Bronchial epithelial cell (primary cell): ENCODE measurements around the gene PDE6G. TPM values are rescaled to one million over a fixed set of nuclear protein-coding genes. Genes with fewer than 3 reads are reported as not detected.
"Not testable (repeated sequence)": the region's sequence is repeated elsewhere in the genome, so short reads cannot be mapped to it uniquely, and the experiment has no call there.

Experiments used
- DNase-seq: peaks from one replicate; pipeline ENCODE4 v3.0.0-alpha.2; 2010; ENCODE audit warnings: low read depth
- FAIRE-seq: peaks from 2 replicates; lab custom pipeline; 2011; peaks lifted over from hg19 to GRCh38; lab: Jason Lieb, UNC
- H3K27me3 ChIP-seq: 2 replicates; pipeline ENCODE4 v1.5.1; 2011; ENCODE audit warnings: low read length; ENCODE audit not compliant: control insufficient read depth, insufficient read depth
- H3K36me3 ChIP-seq: 2 replicates; pipeline ENCODE4 v1.5.1; 2011; ENCODE audit warnings: low read length; ENCODE audit not compliant: control insufficient read depth, insufficient read depth
- H3K4me3 ChIP-seq: 2 replicates; pipeline ENCODE4 v1.5.1; 2011; ENCODE audit warnings: mild to moderate bottlenecking, low read depth, low read length, control low read depth
- CTCF ChIP-seq: IDR thresholded peaks from 2 replicates; pipeline ENCODE4 v1.5.1; 2011; ENCODE audit warnings: mild to moderate bottlenecking, moderate library complexity, low read length, control low read depth, inconsistent platforms; ENCODE audit not compliant: insufficient read depth, severe bottlenecking
- total RNA-seq: library from RNA; depleted of rRNA; stranded (reverse); fragments of >200 nt; gene quantifications from 2 replicates; pipeline ENCODE4 v1.2.1, GENCODE V29; 2014

Gene PDE6G
- total RNA-seq, 1 donor from 2014 or later = not detected

GRCh38 chr17:81676906-81677305 is 20.6 kb upstream of the PDE6G start:
- no peak for TF ChIP-seq CTCF
- FAIRE-seq (no peak), DNase-seq (no peak)
- peaks cover 22% of the 10 kb centered on the region for H3K36me3 ChIP-seq
- H3K4me3 ChIP-seq = no peak overlapping the region
- no peaks in the 10 kb centered on the region for H3K27me3 ChIP-seq

GRCh38 chr17:81675515-81676221 is 19.3 kb upstream of the PDE6G start:
- peaks cover 23% of the 10 kb centered on the region for H3K36me3 ChIP-seq
- FAIRE-seq, H3K4me3 ChIP-seq, H3K27me3 ChIP-seq: not testable (repeated sequence)
- TF ChIP-seq CTCF = peak; percentile 57
- peak; percentile 26 for DNase-seq

GRCh38 chr17:81673561-81674258 is 17.4 kb upstream of the PDE6G start:
- peaks cover 34% of the 10 kb centered on the region for H3K36me3 ChIP-seq
- H3K27me3 ChIP-seq = no peaks in the 10 kb centered on the region
- DNase-seq = no peak
- TF ChIP-seq CTCF = no peak
- no peak for FAIRE-seq
- H3K4me3 ChIP-seq = no peak overlapping the region

GRCh38 chr17:81672954-81673353 is 16.6 kb upstream of the PDE6G start:
- Histone ChIP-seq H3K4me3 (no peak overlapping the region), H3K36me3 (peaks cover 35% of the 10 kb centered on the region), H3K27me3 (no peaks in the 10 kb centered on the region)
- no peak for TF ChIP-seq CTCF
- FAIRE-seq (no peak), DNase-seq (no peak)

GRCh38 chr17:81672504-81672903 is 16.2 kb upstream of the PDE6G start:
- DNase-seq = no peak
- no peak for FAIRE-seq
- H3K27me3 ChIP-seq = no peaks in the 10 kb centered on the region
- TF ChIP-seq CTCF = no peak
- peaks cover 35% of the 10 kb centered on the region for H3K36me3 ChIP-seq
- H3K4me3 ChIP-seq = no peak overlapping the region

- no peak overlapping the region for H3K4me3 ChIP-seq
- H3K36me3 ChIP-seq = peaks cover 34% of the 10 kb centered on the region
- no peak for FAIRE-seq
- peak; percentile 38 for TF ChIP-seq CTCF
- peak; percentile 52 for DNase-seq
- H3K27me3 ChIP-seq = no peaks in the 10 kb centered on the region
These were observed 11.4 kb upstream of the PDE6G start for GRCh38 chr17:81667754-81668153.
